HG02588 (cell line): Measurements from ENCODE around the gene CTRB1.
"Not testable (repeated sequence)": the region's sequence is repeated elsewhere in the genome, so short reads cannot be mapped to it uniquely, and the experiment has no call there.

Source experiments
- ATAC-seq: cut with Tn5 transposase; IDR thresholded peaks from one replicate; pipeline ENCODE4 v1.9.1; 2021; ENCODE audit warnings: mild to moderate bottlenecking, moderate library complexity; ENCODE audit not compliant: unreplicated experiment

The CTRB1 gene

GRCh38 chr16:75203667-75204409 is 14.9 kb upstream of the CTRB1 start:
- ATAC-seq = no peak

DNA sequence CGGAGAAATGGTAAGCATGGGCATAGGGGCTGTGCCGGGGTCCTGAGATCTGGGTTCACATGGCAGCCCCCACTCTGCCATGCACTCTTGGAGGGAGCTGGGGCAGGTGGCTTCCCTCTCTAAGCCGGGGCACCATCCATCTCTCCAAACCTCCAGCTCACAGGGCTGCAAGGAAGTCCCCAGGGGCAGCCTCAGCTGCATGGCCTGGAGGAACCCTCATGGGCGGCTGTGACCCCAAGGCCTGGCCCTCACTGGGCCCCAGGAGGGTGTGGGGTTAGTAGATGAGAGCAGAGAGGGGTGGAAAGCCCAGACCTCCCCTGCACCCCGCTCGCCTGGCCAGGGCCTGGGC is 14.4 kb upstream of the CTRB1 start:
- no peak for ATAC-seq

GRCh38 chr16:75204905-75205304 is 13.9 kb upstream of the CTRB1 start:
- not testable (repeated sequence) for ATAC-seq

DNA sequence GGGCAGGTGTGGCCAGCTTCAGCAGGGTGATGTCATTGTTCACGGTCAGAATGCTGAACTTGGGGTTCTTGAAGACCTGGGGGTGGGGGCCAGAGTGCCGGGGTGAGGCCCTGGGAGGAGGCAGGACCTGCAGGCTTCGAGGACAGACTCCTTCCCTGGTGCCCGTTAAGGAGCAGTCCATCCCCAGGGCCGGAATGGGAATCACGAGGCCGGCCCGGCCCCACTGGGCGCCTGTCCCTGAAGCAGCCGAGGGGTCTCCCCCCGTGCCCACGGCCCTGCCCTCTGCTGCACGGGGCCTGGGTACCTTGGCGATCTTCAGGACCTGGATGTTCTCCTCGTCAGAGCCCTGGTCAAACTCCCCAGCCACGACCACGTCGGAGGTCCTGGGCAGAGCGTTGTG is 13.3 kb upstream of the CTRB1 start:
- not testable (repeated sequence) for ATAC-seq

GRCh38 chr16:75205961-75206748 is 12.6 kb upstream of the CTRB1 start:
- not testable (repeated sequence) for ATAC-seq

DNA sequence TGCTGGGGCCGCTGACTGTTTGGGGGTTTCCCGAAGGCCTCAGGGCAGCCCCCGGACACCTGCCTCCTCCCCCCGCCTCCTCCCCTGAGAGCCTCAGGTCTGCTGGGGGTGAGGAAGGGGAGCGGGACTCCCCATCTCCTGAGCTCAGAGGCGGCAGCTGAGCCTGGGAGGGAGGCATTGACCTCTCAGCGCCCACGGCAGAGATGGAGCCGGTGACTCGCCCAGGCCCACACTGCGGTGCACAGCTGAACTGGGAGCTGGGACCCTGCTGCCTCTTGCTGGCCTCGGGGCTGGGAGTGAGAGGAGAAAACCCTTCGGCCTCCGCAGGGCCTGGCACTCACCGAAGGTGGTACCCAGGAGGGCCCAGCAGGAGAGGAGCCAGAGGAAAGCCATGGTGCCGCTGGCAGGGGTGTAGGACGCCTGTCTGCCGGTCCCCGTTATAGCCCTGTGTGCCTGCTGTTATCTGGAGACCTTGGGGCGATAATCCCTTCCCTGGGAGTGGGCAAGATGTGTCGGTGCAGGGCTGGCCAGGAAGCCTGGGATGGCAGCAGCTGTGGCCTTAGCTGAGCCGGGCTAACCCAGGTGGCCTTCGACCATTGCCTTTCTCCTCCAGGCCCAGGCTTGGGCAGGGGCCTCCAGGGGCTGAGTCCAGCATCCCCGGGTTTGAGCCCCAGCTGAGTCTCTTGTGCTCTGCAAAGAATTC is 11.9 kb upstream of the CTRB1 start, which contains the start of gene CTRB2:
Gene CTRB2, minus strand, starts transcription at position 413 of the 703 bp plus-strand sequence. Its CDS starts 20 bp downstream, at position 393.
- ATAC-seq = no peak

GRCh38 chr16:75207831-75208230 is 11.0 kb upstream of the CTRB1 start:
- ATAC-seq = no peak

- ATAC-seq = no peak
These were observed 10.5 kb upstream of the CTRB1 start for GRCh38 chr16:75208242-75208825.

DNA sequence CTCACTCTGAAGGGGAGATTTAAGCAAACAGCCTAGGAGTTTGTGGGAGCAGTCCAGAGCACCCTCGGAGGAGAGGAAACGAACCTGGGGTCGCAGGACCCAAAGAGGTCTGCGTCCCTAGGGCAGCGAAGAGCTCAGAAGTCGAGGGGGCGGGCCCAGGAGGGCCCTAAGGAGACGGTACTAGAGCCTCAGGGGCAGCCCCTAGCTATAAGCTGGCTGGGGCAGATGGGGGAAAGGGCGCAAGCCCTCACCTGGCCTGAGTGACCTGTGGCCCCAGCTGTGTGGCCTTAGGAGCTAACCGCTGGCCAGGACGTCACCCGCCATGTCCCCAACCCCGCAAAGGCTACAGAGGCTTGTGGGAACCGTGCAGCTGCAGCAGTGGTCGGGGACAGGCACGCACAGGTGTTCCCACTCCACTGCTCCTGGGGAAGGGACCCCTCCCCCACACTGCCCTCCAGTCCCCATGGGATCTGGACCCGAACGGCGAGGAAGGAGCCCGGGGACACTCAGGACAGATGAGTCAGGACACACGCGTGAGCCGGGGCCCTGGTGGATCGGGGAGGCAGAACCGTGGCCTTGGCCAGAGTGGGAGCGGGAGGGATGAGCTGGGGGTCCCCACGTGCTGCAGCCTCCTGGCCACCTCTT is 9.8 kb upstream of the CTRB1 start:
- no peak for ATAC-seq

DNA sequence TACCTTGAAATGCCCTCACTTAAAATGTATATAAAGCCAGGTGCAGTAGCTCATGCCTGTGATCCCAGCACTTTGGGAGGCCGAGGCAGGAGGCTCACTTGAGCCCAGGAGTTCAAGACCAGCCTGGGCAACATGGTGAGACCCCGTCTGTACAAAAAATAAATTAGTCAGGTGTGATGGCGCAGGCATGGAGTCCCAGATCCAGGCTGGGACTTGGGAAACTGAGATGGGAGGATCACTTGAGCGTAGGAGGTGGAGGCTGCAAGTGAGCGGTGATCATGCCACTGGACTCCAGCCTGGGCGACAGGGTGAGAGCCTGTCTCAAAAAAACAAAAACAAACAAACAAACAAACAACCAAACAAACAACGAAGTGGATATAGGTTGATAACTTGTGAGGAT is 9.3 kb upstream of the CTRB1 start:
- not testable (repeated sequence) for ATAC-seq

GRCh38 chr16:75209944-75210343 is 8.8 kb upstream of the CTRB1 start:
- ATAC-seq = no peak

- ATAC-seq = not testable (repeated sequence)
These were observed 7.5 kb upstream of the CTRB1 start for GRCh38 chr16:75211286-75211685.

DNA sequence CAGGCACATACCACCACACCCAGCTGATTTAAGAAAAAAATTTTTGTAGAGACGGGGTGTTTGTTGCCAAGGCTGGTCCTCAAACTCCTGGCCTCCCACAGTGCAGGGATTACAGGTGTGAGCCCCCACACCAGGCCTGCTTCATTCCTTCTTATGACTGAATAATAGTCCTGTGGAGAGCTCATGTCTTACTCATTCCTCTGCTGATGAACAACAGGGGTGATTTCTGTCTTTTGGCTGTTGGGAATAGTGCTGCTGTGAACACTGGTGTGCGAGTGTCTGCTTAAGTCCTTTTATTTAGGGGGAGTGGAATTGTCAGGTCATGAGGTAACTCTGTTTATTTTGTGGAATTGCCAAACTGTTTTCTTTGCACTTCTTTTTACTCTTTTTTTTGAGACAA is 2.7 kb upstream of the CTRB1 start:
- ATAC-seq = no peak

GRCh38 chr16:75216576-75216975 is 2.2 kb upstream of the CTRB1 start:
- ATAC-seq = no peak

- no peak for ATAC-seq
These were observed 1.4 kb upstream of the CTRB1 start for GRCh38 chr16:75217389-75217851.

DNA sequence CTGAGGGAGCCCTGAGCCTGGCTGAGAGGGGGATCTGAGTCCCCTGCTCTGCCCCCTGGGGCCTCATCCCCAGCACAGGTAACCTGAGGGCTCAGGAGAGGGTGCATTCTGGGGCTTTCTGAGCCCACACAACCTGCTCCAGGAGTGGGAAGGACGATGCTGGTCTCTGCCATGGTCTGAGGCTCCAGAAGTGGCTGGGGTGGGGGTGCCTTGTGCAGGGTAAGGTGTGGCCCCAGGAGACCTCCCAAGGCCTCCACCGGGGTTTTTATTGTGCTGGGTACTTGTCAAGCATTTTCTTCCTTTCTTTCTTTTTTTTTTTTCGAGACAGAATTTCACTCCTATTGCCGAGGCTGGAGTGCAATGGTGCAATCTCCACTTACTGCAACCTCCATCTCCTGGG is 300 bp downstream of the CTRB1 start:
- ATAC-seq = no peak

DNA sequence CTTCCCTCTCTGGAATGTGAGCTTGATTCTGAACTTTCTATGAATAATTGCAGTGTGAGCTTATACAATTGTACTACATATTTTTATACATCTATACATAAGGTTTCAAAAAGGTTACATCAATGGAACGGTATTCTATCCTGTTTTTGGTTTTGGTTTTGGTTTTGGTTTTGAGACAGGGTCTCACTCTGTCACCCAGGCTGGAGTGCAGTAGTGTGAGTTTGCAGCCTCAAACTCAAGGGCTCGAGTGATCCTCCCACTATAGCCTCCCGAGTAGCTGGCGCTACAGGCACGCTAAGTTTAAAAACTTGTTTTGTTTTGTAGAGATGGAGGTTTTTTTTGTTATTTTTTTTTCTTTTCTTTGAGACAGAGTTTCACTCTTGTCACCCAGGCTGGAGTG is 1.1 kb downstream of the CTRB1 start:
- ATAC-seq = peak; percentile 48

DNA sequence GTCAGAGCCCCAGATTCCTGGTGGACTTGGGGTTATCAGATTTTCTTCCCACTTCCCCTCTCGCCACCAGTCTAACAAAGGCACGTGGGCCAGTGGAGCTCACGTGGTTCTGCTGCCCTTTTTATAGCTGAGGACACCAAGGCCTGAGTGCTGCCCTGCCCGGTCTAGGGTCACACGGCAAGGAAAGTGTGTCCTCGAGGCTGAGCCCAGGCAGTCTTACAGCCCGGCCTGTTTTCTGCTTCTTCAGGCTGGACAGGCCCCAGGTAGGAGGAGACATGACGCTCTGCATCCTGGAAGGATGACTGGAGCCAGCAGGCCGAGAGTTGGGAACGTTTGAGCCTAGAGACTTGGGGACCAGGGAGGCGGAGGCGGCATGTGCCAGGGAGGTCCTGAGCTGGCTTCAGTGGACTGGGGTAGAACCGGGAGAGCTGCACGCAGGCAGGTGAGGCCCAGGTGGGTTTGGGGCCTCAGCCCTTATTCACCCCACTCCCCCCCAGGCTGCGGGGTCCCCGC is 3.5 kb downstream of the CTRB1 start:
- ATAC-seq = no peak

GRCh38 chr16:75223129-75223528 is 4.3 kb downstream of the CTRB1 start:
- ATAC-seq = not testable (repeated sequence)

- ATAC-seq = no peak
These were observed 5.7 kb downstream of the CTRB1 start for GRCh38 chr16:75224306-75225082.
